Bronchial epithelial cell (primary cell): ENCODE measurements around the gene EEA1. TPM values are rescaled to one million over a fixed set of nuclear protein-coding genes. Genes with fewer than 3 reads are reported as not detected.
A peak's percentile ranks its signal among the peaks of the same experiment; 100 is the strongest.
"Not testable (repeated sequence)": the region's sequence is repeated elsewhere in the genome, so short reads cannot be mapped to it uniquely, and the experiment has no call there.

Experiments used
- DNase-seq: peaks from one replicate; pipeline ENCODE4 v3.0.0-alpha.2; 2010; ENCODE audit warnings: low read depth
- FAIRE-seq: peaks from 2 replicates; lab custom pipeline; 2011; peaks lifted over from hg19 to GRCh38; lab: Jason Lieb, UNC
- H3K27me3 ChIP-seq: 2 replicates; pipeline ENCODE4 v1.5.1; 2011; ENCODE audit warnings: low read length; ENCODE audit not compliant: control insufficient read depth, insufficient read depth
- H3K36me3 ChIP-seq: 2 replicates; pipeline ENCODE4 v1.5.1; 2011; ENCODE audit warnings: low read length; ENCODE audit not compliant: control insufficient read depth, insufficient read depth
- H3K4me3 ChIP-seq: 2 replicates; pipeline ENCODE4 v1.5.1; 2011; ENCODE audit warnings: mild to moderate bottlenecking, low read depth, low read length, control low read depth
- CTCF ChIP-seq: IDR thresholded peaks from 2 replicates; pipeline ENCODE4 v1.5.1; 2011; ENCODE audit warnings: mild to moderate bottlenecking, moderate library complexity, low read length, control low read depth, inconsistent platforms; ENCODE audit not compliant: insufficient read depth, severe bottlenecking
- total RNA-seq: library from RNA; depleted of rRNA; stranded (reverse); fragments of >200 nt; gene quantifications from 2 replicates; pipeline ENCODE4 v1.2.1, GENCODE V29; 2014

EEA1 gene
- total RNA-seq, 1 donor from 2014 or later, result 8.4 TPM

GRCh38 chr12:92971859-92972524, 42.9 kb upstream of the EEA1 start:
- Histone ChIP-seq H3K4me3 (no peak overlapping the region), H3K27me3 (no peaks in the 10 kb centered on the region), H3K36me3 (no peaks in the 10 kb centered on the region)
- DNase-seq (peak; percentile 86), FAIRE-seq (no peak)
- no peak for TF ChIP-seq CTCF

- DNase-seq, result peak; percentile 58
- Histone ChIP-seq H3K36me3 (no peaks in the 10 kb centered on the region), H3K27me3 (no peaks in the 10 kb centered on the region), H3K4me3 (no peak overlapping the region)
- FAIRE-seq, result no peak
- no peak for TF ChIP-seq CTCF
These were observed 39.2 kb upstream of the EEA1 start for GRCh38 chr12:92968176-92968813.

- FAIRE-seq, DNase-seq: not testable (repeated sequence)
These were observed 35.3 kb upstream of the EEA1 start for GRCh38 chr12:92964378-92964777.

GRCh38 chr12:92961949-92962348, 32.9 kb upstream of the EEA1 start:
- no peak for TF ChIP-seq CTCF
- Histone ChIP-seq H3K27me3 (no peaks in the 10 kb centered on the region), H3K4me3 (no peak overlapping the region), H3K36me3 (no peaks in the 10 kb centered on the region)
- no peak for FAIRE-seq
- DNase-seq, result no peak

More at GRCh38 chr12:92964378-92964777, 35.3 kb upstream of the EEA1 start:
- H3K36me3 ChIP-seq, H3K4me3 ChIP-seq, H3K27me3 ChIP-seq: not testable (repeated sequence)

GRCh38 chr12:92955997-92956663, 27.0 kb upstream of the EEA1 start:
- FAIRE-seq, result no peak

More at GRCh38 chr12:92955997-92956663, 27.0 kb upstream of the EEA1 start:
- H3K36me3 ChIP-seq, result no peaks in the 10 kb centered on the region
- DNase-seq, result peak; percentile 93
- no peak for TF ChIP-seq CTCF
- no peaks in the 10 kb centered on the region for H3K27me3 ChIP-seq
- no peak overlapping the region for H3K4me3 ChIP-seq
